NCI-H2227 (cell line): ENCODE results near the gene DCAF7.

Source experiments
- DNase-seq: peaks from one replicate; lab custom pipeline; 2025; ENCODE audit not compliant: unreplicated experiment; lab: John Stamatoyannopoulos, UW

Gene DCAF7

DNA sequence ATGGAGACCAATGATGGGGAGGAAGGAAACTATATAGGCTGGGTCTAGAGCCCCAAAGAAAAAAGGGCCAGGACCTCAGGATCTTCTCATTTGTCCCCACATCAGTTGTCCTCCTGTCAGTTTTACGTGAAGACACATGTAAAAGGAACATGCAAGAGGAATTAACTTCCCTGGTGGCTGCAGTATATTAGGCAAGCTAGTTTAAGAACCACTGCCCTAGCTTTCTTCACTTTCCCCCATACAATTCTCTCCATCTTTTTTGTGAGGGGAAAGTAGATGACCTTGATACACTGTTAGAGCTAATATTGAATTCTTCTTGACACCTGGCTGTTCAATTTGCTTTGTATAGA is 74.2 kb downstream of the DCAF7 start:
- DNase-seq: no peak

DNA sequence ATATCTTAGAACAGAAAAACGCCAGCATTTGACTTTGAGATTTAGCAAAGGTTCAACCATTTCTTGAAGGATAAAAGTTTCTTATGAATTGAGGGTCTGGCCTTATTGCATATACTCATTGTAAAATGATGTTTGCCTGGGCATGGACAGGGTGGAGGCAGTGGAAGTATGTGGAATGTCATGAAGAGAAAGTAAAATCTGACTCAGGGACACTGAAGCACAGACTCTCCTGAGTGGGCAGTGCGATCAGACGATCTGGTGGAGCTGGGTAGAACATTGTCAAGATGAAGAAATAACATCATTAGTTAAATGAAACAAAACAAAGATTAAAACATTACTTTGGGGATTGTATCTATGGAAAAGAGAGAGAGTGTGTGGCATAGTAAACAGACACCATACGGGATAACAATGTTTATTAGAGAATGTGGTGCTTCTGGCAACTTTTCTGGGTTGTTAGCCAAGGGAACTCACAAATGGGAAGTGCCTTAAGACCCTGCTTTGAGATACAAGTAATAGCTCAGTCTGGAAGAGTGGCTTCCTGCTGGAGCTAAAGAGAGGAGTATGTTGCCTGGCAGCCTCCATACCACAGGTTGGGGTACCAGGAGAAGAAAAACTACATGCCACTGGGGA is 76.4 kb downstream of the DCAF7 start:
- DNase-seq: no peak

DNA sequence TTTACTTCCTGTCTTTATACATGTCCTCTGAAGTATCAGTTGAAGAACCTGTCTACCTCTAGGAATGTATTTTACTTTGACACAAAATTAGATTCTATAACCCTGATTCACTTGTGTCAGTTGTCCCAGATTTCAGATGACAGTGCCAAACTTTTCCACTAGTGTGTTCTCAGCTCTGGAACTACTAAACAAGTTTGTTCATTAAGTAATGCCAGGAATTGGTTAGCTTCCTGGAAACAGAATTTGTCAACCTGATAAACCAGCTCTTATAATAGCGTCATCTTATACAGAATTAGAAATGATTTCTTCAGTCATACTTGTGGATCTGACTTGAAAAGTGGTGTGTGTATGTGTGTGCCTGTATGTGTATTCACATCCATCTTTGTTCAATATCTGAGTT is 79.3 kb downstream of the DCAF7 start:
- DNase-seq: no peak

DNA sequence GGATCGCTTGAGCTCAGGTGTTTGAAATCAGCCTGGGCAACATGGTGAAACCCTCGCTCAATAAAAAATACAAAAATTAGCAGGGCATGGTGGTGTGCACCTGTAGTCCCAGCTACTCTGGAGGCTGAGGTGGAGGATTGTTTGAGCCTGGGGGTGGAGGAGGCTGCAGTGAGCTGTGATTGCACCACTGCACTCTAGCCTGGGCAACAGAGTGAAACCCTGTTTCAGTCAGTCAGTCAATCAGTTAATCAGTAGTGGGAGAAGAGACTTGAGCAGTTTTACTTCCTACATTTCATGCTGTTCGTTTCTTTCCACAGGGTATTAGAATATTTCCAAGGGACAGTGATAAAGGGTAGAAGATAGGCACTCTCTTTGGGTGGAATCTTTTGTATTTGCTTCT is 80.8 kb downstream of the DCAF7 start:
- DNase-seq: no peak

DNA sequence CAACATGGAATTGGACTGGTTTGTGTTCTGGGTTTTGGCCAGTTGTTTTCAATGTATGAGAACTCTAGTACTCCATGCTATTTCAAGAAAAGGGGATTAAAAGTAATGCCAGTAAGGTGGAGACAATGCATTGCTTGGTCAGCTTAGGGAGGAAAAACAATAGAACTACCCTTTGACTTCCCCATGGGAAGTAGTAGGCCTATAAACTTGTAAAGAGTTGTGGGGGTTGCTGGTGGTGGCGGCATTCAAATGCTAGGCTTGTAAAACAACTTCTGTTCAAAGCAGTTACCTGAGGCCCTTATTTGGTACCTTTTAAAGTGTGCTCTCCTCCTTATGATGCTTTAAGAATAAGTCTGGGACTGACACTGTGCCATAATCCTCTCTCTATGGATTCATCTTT is 81.3 kb downstream of the DCAF7 start:
- no peak for DNase-seq

DNA sequence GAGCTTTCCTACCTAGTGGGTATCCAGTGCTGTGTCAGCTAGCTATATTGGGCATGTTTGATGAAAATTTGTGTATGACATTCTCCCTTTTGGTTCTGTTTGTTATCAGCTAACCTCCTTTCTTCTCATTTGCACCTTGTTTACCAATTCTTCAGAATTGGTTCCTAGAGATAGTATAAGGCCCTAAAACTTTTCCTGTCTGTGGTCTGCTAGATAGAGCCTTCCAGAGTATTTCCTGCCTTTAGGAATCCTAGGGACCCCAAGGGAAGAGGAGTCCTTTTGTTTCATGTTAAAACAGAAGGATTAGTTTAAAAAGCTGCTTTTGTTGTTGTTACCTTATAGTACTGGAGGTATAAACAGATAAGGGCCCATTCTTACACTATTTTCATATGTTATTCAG is 83.5 kb downstream of the DCAF7 start:
- DNase-seq: no peak

DNA sequence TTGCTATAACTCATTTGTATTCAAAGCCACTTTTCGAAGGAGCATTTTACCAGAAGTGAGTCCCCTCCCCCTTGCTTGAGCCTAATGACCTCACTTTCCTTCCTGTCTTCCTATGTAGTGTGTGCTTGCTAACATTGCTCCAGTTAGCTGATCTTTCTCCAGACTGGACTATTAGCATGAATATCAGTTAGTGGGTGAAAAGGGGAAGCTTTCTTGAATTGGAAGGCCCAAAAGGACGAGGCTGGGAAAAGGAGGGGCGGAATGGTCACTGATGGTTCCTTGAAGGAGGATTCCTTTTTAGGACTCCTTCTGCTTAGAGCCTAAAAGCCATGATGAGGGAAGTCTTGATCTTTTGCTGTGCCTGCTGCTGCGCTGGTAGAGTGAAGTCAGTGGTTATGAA is 83.9 kb downstream of the DCAF7 start:
- DNase-seq: no peak

DNA sequence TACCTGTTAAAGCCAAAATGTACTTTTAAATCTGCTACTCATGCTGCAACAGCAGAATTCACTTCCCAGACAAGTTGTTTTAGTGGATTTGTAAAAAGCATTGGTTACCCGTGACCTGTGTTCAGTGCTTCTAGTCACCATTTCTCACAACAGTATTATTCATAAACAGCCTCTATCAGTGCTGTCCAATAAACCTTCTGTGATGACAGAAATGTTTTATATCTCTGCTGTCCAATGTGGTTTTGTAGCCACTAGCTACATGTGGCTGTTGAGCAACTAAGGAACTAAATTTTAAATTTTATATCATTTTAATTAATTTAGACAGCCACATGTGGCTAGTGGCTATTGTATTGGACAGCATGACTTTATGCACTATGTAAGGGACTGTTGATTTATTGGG is 84.5 kb downstream of the DCAF7 start:
- DNase-seq: no peak

DNA sequence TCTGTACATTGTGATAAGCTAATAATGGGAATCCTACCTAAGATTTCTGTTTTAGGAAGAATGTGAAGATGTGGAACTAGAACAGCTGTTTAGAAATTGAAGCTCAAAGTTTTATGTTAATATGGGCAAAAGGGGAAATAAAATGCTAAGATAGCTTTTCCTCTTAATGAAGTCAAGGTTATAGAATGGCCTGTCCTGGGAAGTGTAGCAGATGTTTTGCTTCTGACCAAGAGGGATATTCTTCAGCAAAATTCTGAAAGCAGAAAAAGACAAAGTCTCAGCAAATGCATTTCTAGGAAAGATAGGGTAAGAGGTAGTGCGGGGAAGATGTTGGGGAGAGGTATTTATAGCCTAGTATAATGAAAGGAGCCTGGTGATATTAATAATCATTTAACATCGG is 85.0 kb downstream of the DCAF7 start:
- DNase-seq: no peak

DNA sequence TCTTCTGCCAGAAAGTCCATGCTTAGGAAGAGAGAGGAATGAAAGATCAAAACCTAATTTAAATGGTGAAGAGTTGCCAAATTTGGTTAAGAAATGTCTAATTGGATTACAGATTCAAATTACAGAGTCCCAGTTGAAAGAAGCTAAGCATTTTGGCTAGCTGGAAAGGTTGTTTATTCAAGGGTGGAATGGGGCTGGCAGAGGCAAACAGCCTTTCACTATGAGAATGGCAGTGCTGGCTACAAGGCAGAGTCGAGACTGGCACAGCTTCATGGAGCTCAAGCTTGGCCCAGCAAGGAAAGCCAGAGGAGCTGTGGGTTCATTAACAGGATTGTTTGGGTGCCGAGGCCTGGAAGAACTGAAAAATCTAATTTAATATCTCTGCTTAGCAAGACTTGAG is 85.5 kb downstream of the DCAF7 start:
- no peak for DNase-seq

DNA sequence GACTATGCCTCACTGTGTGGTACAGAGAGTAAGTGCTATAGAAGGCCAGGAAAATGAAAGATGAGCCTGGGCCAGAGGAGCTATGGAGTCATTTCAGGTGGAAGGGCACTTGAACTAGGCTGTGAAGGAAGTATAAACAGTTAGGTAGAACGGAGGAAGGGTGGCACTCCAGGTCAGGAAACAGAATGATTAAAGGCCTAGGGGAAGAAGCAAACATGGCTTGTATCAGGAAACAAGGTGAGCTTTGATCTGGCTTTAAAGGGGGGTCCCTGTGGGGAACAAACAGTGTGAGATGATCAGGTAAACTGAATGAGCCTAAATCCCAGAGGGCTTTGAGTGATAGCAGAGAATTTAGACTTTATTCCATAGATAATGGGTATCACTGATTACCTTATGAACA is 88.8 kb downstream of the DCAF7 start:
- no peak for DNase-seq

DNA sequence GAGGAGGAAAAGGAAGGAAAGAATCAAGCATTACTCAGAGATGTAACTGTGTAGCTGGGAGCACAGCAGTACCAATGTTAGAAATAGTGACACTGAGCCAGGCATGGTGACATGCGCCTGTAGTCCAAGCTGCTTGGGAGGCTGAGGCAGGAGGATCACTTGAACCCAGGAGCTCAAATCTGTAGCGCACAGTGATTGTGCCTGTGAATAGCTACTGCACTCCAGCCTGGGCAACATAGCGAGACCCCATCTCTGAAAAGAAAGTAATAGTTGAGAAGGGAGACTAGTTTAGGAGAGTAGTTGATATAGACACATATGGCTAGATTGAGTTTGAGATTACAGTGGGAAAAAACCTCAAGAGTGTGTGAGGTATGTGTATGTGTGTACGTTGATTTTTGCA is 89.8 kb downstream of the DCAF7 start:
- no peak for DNase-seq

DNA sequence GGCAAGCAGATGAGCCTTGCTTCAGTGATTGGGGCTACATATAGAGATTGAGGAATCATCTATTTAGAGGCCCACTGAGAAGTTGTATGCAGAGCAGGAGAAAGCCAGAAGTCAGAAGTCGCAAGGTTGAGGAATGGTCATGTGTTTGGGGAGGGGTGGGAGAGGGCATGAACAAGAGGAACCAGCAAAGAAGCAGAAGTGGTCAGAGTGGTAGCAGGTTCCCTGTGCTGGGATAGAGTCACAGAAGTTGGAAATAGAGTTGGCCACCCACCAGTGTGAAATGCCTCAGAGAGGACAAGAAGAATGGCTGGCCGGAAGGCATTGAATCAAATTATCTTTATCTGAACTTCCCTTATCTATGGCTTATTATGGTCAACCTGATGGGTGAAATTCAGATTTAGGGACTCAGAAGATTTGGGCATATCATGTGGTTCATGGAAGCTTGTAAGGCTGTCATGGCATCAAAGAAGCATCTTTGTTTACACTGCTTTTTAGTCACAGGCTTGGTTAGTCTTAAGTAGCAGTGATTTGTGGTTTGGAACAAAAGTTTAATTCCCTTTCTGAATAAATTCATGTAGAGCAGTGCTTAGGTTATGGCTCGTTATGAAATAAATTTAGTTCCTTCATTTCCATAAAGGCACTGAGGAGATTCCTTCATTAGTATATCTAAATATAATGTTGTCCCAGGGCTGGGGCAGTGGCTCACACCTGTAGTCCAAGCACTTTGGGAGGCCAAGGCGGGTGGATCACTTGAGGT is 91.6 kb downstream of the DCAF7 start:
- DNase-seq: no peak
